GM10248 (cell line): ENCODE measurements around the gene SCN1B.
"Not testable (repeated sequence)": the region's sequence is repeated elsewhere in the genome, so short reads cannot be mapped to it uniquely, and the experiment has no call there.

Experiments
- CTCF ChIA-PET: fragments of 300-600 bp; sonication (Branson Sonifier 250); formaldehyde crosslinking; extraction: SDS; loops from one replicate; lab custom pipeline; 2021; ENCODE audit warnings: antibody characterized with exemption; lab: Yijun Ruan, JAX
- POLR2A ChIA-PET: fragments of 350-650 bp; sonication (Branson Sonifier 250); formaldehyde crosslinking; extraction: SDS; loops from one replicate; lab custom pipeline; 2020; ENCODE audit warnings: antibody characterized with exemption; lab: Yijun Ruan, JAX
- DNase-seq: peaks from one replicate; pipeline ENCODE4 v3.0.0; 2012; ENCODE audit errors: extremely low spot score
- CTCF ChIP-seq: IDR thresholded peaks from 2 replicates; pipeline ENCODE4 v1.5.1; 2012; ENCODE audit warnings: mild to moderate bottlenecking, low read depth; ENCODE audit errors: extremely low read depth, missing control alignments, control extremely low read depth

SCN1B gene

DNA sequence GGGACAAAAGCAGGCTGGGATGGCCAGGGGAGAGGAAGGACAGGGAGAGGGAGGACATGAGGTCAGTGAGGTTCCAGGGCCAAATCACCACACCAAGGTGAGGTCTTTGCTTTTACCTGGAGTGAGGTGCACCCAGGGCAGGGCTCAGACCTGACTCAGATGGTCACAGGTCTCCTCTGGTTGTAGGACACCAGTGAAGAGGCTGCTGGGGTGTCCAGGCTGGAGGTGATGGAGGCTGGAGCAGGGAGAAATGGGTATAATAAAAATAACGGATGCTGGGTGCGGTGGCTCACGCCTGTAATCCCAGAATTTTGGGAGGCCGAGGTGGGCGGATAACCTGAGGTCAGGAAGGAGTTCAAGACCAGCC is 23.3 kb upstream of the SCN1B start:
- no peak for DNase-seq
- ChIA-PET POLR2A (no interaction called here), CTCF (interaction anchor here (1.3 to 10.2 kb wide), 3 partner anchors 11 to 33 kb away, joined by 4 to 120 read pairs (median 6); no protein-coding TSS in a partner anchor)
- TF ChIP-seq CTCF, result no peak

GRCh38 chr19:35007427-35007826 is 22.8 kb upstream of the SCN1B start:
- DNase-seq, POLR2A ChIA-PET: not testable (repeated sequence)
- CTCF ChIA-PET, result interaction anchor here (1.3 to 10.2 kb wide), 3 partner anchors 11 to 33 kb away, joined by 4 to 120 read pairs (median 6); no protein-coding TSS in a partner anchor

- DNase-seq, result no peak
- no peak for TF ChIP-seq CTCF
- CTCF ChIA-PET, result interaction anchor here (1.6 to 10.2 kb wide), 2 partner anchors 8 to 35 kb away, joined by 6 to 120 read pairs; partner anchors contain the start of gene GRAMD1A
- POLR2A ChIA-PET, result interaction anchor here (1.1 kb wide), 1 partner anchor 294 kb away, joined by 3 read pairs; no protein-coding TSS in a partner anchor
Measured at GRCh38 chr19:35008891-35009341, 21.4 kb upstream of the SCN1B start.

GRCh38 chr19:35009424-35010415 is 20.6 kb upstream of the SCN1B start:
- DNase-seq, result no peak
- CTCF ChIA-PET, result interaction anchor here (1.6 to 10.2 kb wide), 2 partner anchors 9 to 35 kb away, joined by 6 to 120 read pairs; partner anchors contain the start of gene GRAMD1A
- POLR2A ChIA-PET, result interaction anchor here (1.1 kb wide), 1 partner anchor 293 kb away, joined by 3 read pairs; no protein-coding TSS in a partner anchor

GRCh38 chr19:35011091-35011689 is 19.1 kb upstream of the SCN1B start:
- DNase-seq, result no peak
- TF ChIP-seq CTCF, result no peak
- ChIA-PET CTCF (interaction anchor here (1.1 to 10.2 kb wide), 5 partner anchors 14 to 44 kb away, joined by 3 to 120 read pairs (median 4); no protein-coding TSS in a partner anchor), POLR2A (interaction anchor here (1.1 kb wide), 1 partner anchor 44 kb away, joined by 3 read pairs; no protein-coding TSS in a partner anchor)

More at GRCh38 chr19:35009424-35010415, 20.6 kb upstream of the SCN1B start:
- TF ChIP-seq CTCF, result no peak

- DNase-seq, result no peak
- no peak for TF ChIP-seq CTCF
- POLR2A ChIA-PET, result interaction anchor here (0.6 to 1.1 kb wide), 2 partner anchors 43 to 264 kb away, joined by 3 to 4 read pairs; no protein-coding TSS in a partner anchor
Measured at GRCh38 chr19:35011737-35012682, 18.3 kb upstream of the SCN1B start.

More at GRCh38 chr19:35011737-35012682, 18.3 kb upstream of the SCN1B start:
- CTCF ChIA-PET, result interaction anchor here (1.1 to 10.2 kb wide), 10 partner anchors 9 to 372 kb away, joined by 3 to 120 read pairs (median 4); partner anchors contain the start of gene ZNF792
